ENCODE data around the gene COPA. TPM values are rescaled to one million over a fixed set of nuclear protein-coding genes. Genes with fewer than 3 reads are reported as not detected.

COPA gene
- total RNA-seq, 1 experiment from 2014 or later, result 118 TPM

GRCh38 chr1:160245434-160245833 lies 97.6 kb downstream of the COPA start:
- Histone ChIP-seq H3K4me1 (ENCODE audit: control insufficient read depth, insufficient read depth, low read length) (no peaks in the 10 kb centered on the region), H3K27ac (ENCODE audit: low read length) (no peak overlapping the region), H3K36me3 (ENCODE audit: control insufficient read depth, insufficient read depth, low read length) (0 out of 2 replicates have a peak, but pooled peaks cover 2% of the 10 kb centered on the region), H3K27me3 (ENCODE audit: control insufficient read depth, insufficient read depth, low read length) (no peaks in the 10 kb centered on the region), H3K9me3 (ENCODE audit: control insufficient read depth, insufficient read depth, low read depth, low read length) (no peaks in the 10 kb centered on the region), H3K4me3 (ENCODE audit: low read depth in 2 of 2, low read length in 2 of 2) (no peak overlapping the region)
- POLR2A ChIA-PET, result no interaction called here
- no TSS peak for BruUV-seq (replicated peaks)
- DNase-seq (ENCODE audit: low read depth, low spot score) (no peak), ATAC-seq (no peak)
- intact Hi-C loops (cut with micrococcal nuclease; ENCODE audit: unreplicated experiment), result no loop called here
- in situ Hi-C loops (cut with HindIII; ENCODE audit: low pct_unique_long_range_greater_than_20kb, low sequenced_read_pairs), result no loop called here
- CTCF ChIA-PET, result no interaction called here
- no peak for TF ChIP-seq TCF7L2 (IDR thresholded peaks at IDR 0.05; ENCODE audit: low read depth, low read length)

DNA sequence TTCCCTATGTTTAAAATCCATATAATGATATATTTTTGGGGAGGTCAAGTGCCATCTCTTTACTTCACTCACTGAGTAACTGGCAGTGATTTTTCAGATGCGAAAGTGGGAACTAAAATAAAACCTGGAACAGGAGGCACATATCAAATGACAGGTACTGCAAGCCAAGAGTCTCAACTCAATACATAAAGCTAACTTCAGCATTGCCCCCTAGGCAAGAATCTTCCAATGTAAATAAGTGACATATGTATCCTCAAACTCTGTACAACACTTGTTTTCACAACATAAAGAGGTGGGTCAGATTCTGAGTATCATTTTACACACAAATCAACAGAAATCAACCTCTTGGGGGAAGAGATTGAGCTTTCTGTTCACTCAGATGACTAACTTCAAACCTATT lies 98.8 kb downstream of the COPA start:
- ChIA-PET POLR2A (interaction anchor here (0.5 to 0.6 kb wide), 2 partner anchors 18 to 48 kb away, joined by 3 to 5 read pairs; no protein-coding TSS in a partner anchor), CTCF (no interaction called here)
- ATAC-seq, result no peak
- H3K27ac ChIP-seq (ENCODE audit: low read length), result no peak overlapping the region
- TF ChIP-seq, protein P1, sequence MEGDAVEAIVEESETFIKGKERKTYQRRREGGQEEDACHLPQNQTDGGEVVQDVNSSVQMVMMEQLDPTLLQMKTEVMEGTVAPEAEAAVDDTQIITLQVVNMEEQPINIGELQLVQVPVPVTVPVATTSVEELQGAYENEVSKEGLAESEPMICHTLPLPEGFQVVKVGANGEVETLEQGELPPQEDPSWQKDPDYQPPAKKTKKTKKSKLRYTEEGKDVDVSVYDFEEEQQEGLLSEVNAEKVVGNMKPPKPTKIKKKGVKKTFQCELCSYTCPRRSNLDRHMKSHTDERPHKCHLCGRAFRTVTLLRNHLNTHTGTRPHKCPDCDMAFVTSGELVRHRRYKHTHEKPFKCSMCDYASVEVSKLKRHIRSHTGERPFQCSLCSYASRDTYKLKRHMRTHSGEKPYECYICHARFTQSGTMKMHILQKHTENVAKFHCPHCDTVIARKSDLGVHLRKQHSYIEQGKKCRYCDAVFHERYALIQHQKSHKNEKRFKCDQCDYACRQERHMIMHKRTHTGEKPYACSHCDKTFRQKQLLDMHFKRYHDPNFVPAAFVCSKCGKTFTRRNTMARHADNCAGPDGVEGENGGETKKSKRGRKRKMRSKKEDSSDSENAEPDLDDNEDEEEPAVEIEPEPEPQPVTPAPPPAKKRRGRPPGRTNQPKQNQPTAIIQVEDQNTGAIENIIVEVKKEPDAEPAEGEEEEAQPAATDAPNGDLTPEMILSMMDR (IDR thresholded peaks at IDR 0.05), result no peak
- TF ChIP-seq SIN3A (IDR thresholded peaks at IDR 0.05; ENCODE audit: borderline replicate concordance, insufficient read depth, low read depth, low read length), result no peak
- no peak for TF ChIP-seq TCF7L2 (IDR thresholded peaks at IDR 0.05; ENCODE audit: low read depth, low read length)
- TF ChIP-seq REST (IDR thresholded peaks at IDR 0.05; ENCODE audit: insufficient read depth in 1 of 2, low read depth in 2 of 2, low read length in 1 of 2), result no peak
- no peak for TF ChIP-seq POLR2AphosphoS5 (IDR thresholded peaks at IDR 0.05; ENCODE audit: low read depth, low read length)
- H3K9me3 ChIP-seq (ENCODE audit: control insufficient read depth, insufficient read depth, low read depth, low read length), result no peaks in the 10 kb centered on the region
- H3K27me3 ChIP-seq (ENCODE audit: control insufficient read depth, insufficient read depth, low read length), result no peaks in the 10 kb centered on the region
- no peak for DNase-seq (ENCODE audit: low read depth, low spot score)
- 0 out of 2 replicates have a peak, but pooled peaks cover 4% of the 10 kb centered on the region for H3K36me3 ChIP-seq (ENCODE audit: control insufficient read depth, insufficient read depth, low read length)
- H3K4me1 ChIP-seq (ENCODE audit: control insufficient read depth, insufficient read depth, low read length), result no peaks in the 10 kb centered on the region
- no TSS peak for BruUV-seq (replicated peaks)
- no peak overlapping the region for H3K4me3 ChIP-seq (ENCODE audit: low read depth in 2 of 2, low read length in 2 of 2)
- in situ Hi-C loops (cut with HindIII; ENCODE audit: low pct_unique_long_range_greater_than_20kb, low sequenced_read_pairs), result no loop called here
- intact Hi-C loops (cut with micrococcal nuclease; ENCODE audit: unreplicated experiment), result no loop called here

GRCh38 chr1:160243767-160244166 lies 99.3 kb downstream of the COPA start:
- intact Hi-C loops (cut with micrococcal nuclease; ENCODE audit: unreplicated experiment), result no loop called here
- no TSS peak for BruUV-seq (replicated peaks)
- no peak for ATAC-seq
- POLR2A ChIA-PET, result interaction anchor here (0.6 kb wide), 1 partner anchor 48 kb away, joined by 3 read pairs; no protein-coding TSS in a partner anchor
- Histone ChIP-seq H3K27me3 (ENCODE audit: control insufficient read depth, insufficient read depth, low read length) (no peaks in the 10 kb centered on the region), H3K27ac (ENCODE audit: low read length) (no peak overlapping the region), H3K36me3 (ENCODE audit: control insufficient read depth, insufficient read depth, low read length) (peaks cover 7% of the 10 kb centered on the region; the same call in 1 of the 2 replicates), H3K4me1 (ENCODE audit: control insufficient read depth, insufficient read depth, low read length) (no peaks in the 10 kb centered on the region), H3K4me3 (ENCODE audit: low read depth in 2 of 2, low read length in 2 of 2) (no peak overlapping the region), H3K9me3 (ENCODE audit: control insufficient read depth, insufficient read depth, low read depth, low read length) (no peaks in the 10 kb centered on the region)
- CTCF ChIA-PET, result no interaction called here
- TF ChIP-seq POLR2AphosphoS5 (IDR thresholded peaks at IDR 0.05; ENCODE audit: low read depth, low read length) (no peak), REST (IDR thresholded peaks at IDR 0.05; ENCODE audit: insufficient read depth in 1 of 2, low read depth in 2 of 2, low read length in 1 of 2) (no peak)
- in situ Hi-C loops (cut with HindIII; ENCODE audit: low pct_unique_long_range_greater_than_20kb, low sequenced_read_pairs), result no loop called here
- DNase-seq (ENCODE audit: low read depth, low spot score), result no peak

Measured in Panc1 (cell line).